ENCODE measurements around the gene PTER. TPM values are rescaled to one million over a fixed set of nuclear protein-coding genes. Genes with fewer than 3 reads are reported as not detected.

The PTER gene
- total RNA-seq, 6 donors from 2014 or later, result 7.8 to 30.0 (median 16.4) TPM

- no peak for DNase-seq
- Histone ChIP-seq H3K9me3 (no peaks in the 10 kb centered on the region), H3K27ac (no peak overlapping the region), H3K4me1 (no peaks in the 10 kb centered on the region), H3K27me3 (no peaks in the 10 kb centered on the region), H3K4me3 (no peak overlapping the region), H3K36me3 (no peaks in the 10 kb centered on the region)
- TF ChIP-seq POLR2AphosphoS5 (IDR thresholded peaks at IDR 0.05), result no peak
- TF ChIP-seq POLR2A (IDR thresholded peaks at IDR 0.05), result no peak
- TF ChIP-seq EP300 (IDR thresholded peaks at IDR 0.05), result no peak
- TF ChIP-seq, protein P1, sequence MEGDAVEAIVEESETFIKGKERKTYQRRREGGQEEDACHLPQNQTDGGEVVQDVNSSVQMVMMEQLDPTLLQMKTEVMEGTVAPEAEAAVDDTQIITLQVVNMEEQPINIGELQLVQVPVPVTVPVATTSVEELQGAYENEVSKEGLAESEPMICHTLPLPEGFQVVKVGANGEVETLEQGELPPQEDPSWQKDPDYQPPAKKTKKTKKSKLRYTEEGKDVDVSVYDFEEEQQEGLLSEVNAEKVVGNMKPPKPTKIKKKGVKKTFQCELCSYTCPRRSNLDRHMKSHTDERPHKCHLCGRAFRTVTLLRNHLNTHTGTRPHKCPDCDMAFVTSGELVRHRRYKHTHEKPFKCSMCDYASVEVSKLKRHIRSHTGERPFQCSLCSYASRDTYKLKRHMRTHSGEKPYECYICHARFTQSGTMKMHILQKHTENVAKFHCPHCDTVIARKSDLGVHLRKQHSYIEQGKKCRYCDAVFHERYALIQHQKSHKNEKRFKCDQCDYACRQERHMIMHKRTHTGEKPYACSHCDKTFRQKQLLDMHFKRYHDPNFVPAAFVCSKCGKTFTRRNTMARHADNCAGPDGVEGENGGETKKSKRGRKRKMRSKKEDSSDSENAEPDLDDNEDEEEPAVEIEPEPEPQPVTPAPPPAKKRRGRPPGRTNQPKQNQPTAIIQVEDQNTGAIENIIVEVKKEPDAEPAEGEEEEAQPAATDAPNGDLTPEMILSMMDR (IDR thresholded peaks at IDR 0.05), result no peak
- 93% methylated on average over 7 of the region's 7 CpGs for WGBS, 2 donors
- ATAC-seq (ENCODE audit: low FRiP score in 2 of 2), result no peak
Observed at GRCh38 chr10:16459423-16459939, 22.7 kb downstream of the PTER start.

GRCh38 chr10:16466001-16466400 lies 29.2 kb downstream of the PTER start:
- no peaks in the 10 kb centered on the region for H3K36me3 ChIP-seq
- no peak overlapping the region for H3K27ac ChIP-seq
- no peaks in the 10 kb centered on the region for H3K27me3 ChIP-seq
- no peaks in the 10 kb centered on the region for H3K4me1 ChIP-seq
- DNase-seq, result no peak
- no peaks in the 10 kb centered on the region for H3K9me3 ChIP-seq
- ATAC-seq (ENCODE audit: low FRiP score in 2 of 2), result no peak
- 89 to 95% methylated on average over 1 of the region's 1 CpG for WGBS, 2 donors
- H3K4me3 ChIP-seq, result no peak overlapping the region
- TF ChIP-seq, protein P1 (IDR thresholded peaks at IDR 0.05), result no peak
- no peak for TF ChIP-seq POLR2AphosphoS5 (IDR thresholded peaks at IDR 0.05)
- TF ChIP-seq POLR2A (IDR thresholded peaks at IDR 0.05), result no peak
- TF ChIP-seq EP300 (IDR thresholded peaks at IDR 0.05), result no peak

- DNase-seq (no peak), ATAC-seq (ENCODE audit: low FRiP score in 2 of 2) (no peak)
- no peaks in the 10 kb centered on the region for H3K9me3 ChIP-seq
- TF ChIP-seq POLR2A (IDR thresholded peaks at IDR 0.05), result no peak
- no peak for TF ChIP-seq POLR2AphosphoS5 (IDR thresholded peaks at IDR 0.05)
- TF ChIP-seq EP300 (IDR thresholded peaks at IDR 0.05), result no peak
- TF ChIP-seq, protein P1 (IDR thresholded peaks at IDR 0.05), result no peak
- H3K27me3 ChIP-seq, result no peaks in the 10 kb centered on the region
- H3K4me3 ChIP-seq, result no peak overlapping the region
- H3K36me3 ChIP-seq, result no peaks in the 10 kb centered on the region
- no peaks in the 10 kb centered on the region for H3K4me1 ChIP-seq
- WGBS, 2 donors, result 56 to 70% methylated on average over 5 of the region's 5 CpGs
- no peak overlapping the region for H3K27ac ChIP-seq
Observed at GRCh38 chr10:16470747-16471146, 33.9 kb downstream of the PTER start.

DNA sequence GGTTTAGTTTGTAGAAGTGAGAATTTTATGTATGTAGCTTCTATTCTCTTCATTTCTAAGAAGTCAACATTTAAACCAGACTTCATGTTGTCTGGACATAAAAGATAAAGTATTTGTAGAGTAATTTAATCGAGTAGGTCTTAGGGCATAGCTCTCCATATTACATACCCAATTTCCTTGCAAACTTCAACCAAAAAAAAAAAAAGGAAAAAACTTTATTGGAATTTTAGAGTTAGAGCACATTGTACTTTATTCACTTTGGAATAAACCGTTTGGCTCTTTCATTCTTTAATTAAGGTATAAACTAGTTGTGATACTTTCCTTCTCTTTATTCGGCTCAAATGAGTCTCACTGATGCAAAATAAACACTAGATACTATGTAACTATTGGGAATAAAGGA lies 36.0 kb downstream of the PTER start:
- H3K27me3 ChIP-seq, result no peaks in the 10 kb centered on the region
- H3K36me3 ChIP-seq, result no peaks in the 10 kb centered on the region
- no peaks in the 10 kb centered on the region for H3K4me1 ChIP-seq
- H3K4me3 ChIP-seq, result no peak overlapping the region
- H3K27ac ChIP-seq, result no peak overlapping the region
- no peaks in the 10 kb centered on the region for H3K9me3 ChIP-seq
- 86 to 87% methylated on average over 3 of the region's 3 CpGs for WGBS, 2 donors
- DNase-seq, result no peak
- no peak for TF ChIP-seq POLR2A (IDR thresholded peaks at IDR 0.05)
- TF ChIP-seq POLR2AphosphoS5 (IDR thresholded peaks at IDR 0.05), result no peak
- TF ChIP-seq, protein P1 (IDR thresholded peaks at IDR 0.05), result no peak
- no peak for TF ChIP-seq EP300 (IDR thresholded peaks at IDR 0.05)
- no peak for ATAC-seq (ENCODE audit: low FRiP score in 2 of 2)

- ATAC-seq (ENCODE audit: low FRiP score in 2 of 2), result no peak
- Histone ChIP-seq H3K36me3 (no peaks in the 10 kb centered on the region), H3K9me3 (no peaks in the 10 kb centered on the region), H3K4me1 (no peaks in the 10 kb centered on the region), H3K27ac (no peak overlapping the region), H3K4me3 (no peak overlapping the region), H3K27me3 (no peaks in the 10 kb centered on the region)
- TF ChIP-seq, protein P1 (IDR thresholded peaks at IDR 0.05), result no peak
- TF ChIP-seq POLR2AphosphoS5 (IDR thresholded peaks at IDR 0.05) (no peak), EP300 (IDR thresholded peaks at IDR 0.05) (no peak), POLR2A (IDR thresholded peaks at IDR 0.05) (no peak)
- WGBS, 2 donors, result 61 to 78% methylated on average over 1 of the region's 1 CpG
- DNase-seq, result no peak
Observed at GRCh38 chr10:16477757-16478156, 40.9 kb downstream of the PTER start.

Data from upper lobe of left lung (tissue), 6 donors.